Measurements from ENCODE around the gene DSCAML1.

DNA sequence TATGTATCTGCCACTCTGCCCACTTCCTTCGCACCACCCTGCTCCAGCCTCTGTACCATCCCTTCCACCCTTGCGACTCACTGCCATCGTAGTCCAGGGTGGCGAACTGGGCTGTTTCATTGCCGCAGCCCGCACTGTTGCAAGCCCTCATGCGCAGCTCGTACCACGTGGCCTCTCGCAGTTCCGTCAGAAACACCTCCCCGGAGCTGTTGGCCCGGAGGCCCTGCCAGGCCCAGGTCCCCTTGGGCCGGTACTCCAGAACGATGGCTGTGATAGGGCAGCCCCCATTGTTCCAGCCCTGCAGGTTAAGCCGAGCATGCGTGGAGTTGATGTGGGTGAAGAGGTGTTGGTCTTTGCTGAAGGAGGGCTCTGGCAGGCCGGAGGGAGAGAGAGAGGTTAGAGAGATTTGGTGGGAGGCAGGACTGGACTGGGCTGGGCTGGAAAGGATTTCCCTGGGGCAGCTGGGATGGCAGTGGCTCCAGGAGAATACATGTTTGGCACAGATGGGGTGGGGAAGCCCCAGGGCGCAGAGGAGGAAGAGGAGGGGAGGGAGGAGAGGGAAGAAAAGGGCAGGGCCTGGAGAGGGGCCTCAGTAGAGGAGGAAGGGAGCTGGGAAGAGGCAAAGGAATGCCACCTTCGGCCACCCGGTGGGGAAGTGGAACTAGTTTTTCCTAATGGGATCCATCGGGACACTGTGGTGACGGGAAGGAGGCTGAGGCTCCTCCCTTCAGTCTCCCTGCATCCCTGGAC is 359.8 kb downstream of the DSCAML1 start:
- TF ChIP-seq, protein P1, sequence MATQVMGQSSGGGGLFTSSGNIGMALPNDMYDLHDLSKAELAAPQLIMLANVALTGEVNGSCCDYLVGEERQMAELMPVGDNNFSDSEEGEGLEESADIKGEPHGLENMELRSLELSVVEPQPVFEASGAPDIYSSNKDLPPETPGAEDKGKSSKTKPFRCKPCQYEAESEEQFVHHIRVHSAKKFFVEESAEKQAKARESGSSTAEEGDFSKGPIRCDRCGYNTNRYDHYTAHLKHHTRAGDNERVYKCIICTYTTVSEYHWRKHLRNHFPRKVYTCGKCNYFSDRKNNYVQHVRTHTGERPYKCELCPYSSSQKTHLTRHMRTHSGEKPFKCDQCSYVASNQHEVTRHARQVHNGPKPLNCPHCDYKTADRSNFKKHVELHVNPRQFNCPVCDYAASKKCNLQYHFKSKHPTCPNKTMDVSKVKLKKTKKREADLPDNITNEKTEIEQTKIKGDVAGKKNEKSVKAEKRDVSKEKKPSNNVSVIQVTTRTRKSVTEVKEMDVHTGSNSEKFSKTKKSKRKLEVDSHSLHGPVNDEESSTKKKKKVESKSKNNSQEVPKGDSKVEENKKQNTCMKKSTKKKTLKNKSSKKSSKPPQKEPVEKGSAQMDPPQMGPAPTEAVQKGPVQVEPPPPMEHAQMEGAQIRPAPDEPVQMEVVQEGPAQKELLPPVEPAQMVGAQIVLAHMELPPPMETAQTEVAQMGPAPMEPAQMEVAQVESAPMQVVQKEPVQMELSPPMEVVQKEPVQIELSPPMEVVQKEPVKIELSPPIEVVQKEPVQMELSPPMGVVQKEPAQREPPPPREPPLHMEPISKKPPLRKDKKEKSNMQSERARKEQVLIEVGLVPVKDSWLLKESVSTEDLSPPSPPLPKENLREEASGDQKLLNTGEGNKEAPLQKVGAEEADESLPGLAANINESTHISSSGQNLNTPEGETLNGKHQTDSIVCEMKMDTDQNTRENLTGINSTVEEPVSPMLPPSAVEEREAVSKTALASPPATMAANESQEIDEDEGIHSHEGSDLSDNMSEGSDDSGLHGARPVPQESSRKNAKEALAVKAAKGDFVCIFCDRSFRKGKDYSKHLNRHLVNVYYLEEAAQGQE (IDR thresholded peaks at IDR 0.05; ENCODE audit: insufficient read depth in 1 of 2, low read depth in 2 of 2, low read length in 2 of 2), result no peak
- no peak for TF ChIP-seq SIN3A (IDR thresholded peaks at IDR 0.05; ENCODE audit: borderline replicate concordance, insufficient read depth, low read length)
- TF ChIP-seq TAF1 (IDR thresholded peaks at IDR 0.05; ENCODE audit: borderline replicate concordance, insufficient read depth, low read length), result no peak
- TF ChIP-seq POLR2AphosphoS5 (IDR thresholded peaks at IDR 0.05; ENCODE audit: low read depth, low read length), result no peak
- TF ChIP-seq FOXP2 (optimal IDR thresholded peaks at IDR 0.05; ENCODE audit: borderline replicate concordance, extremely low read depth, extremely low read length, insufficient read depth), result no peak
